Left kidney (tissue), 1 donor: Measurements from ENCODE around the gene COL4A6. TPM values are rescaled to one million over a fixed set of nuclear protein-coding genes. Genes with fewer than 3 reads are reported as not detected.

Experiments
- polyA plus RNA-seq: library from polyadenylated mRNA; unstranded; fragments of 120-200 nt; gene quantifications from one replicate; pipeline ENCODE4 v1.2.1, GENCODE V29; 2013; ENCODE audit not compliant: insufficient read length

The COL4A6 gene
- polyA plus RNA-seq, 1 donor = 16.0 TPM

Other genes with a start within 250 kb of the COL4A6 start
- 153 TPM for gene COL4A5, start 1.4 kb upstream of the COL4A6 start, polyA plus RNA-seq